IgD-negative memory B cell (primary cell): Measurements from ENCODE around the gene SCUBE2. TPM values are rescaled to one million over a fixed set of nuclear protein-coding genes. Genes with fewer than 3 reads are reported as not detected.

Experiments used
- H3K27ac Mint-ChIP-seq, 3 donors: one replicate each; pipeline ENCODE4 v1.8.0; 2020 to 2022; ENCODE audit warnings: mild to moderate bottlenecking in 3 of 3, mixed read lengths in 3 of 3, moderate library complexity in 1 of 3
- H3K27me3 Mint-ChIP-seq: one replicate; pipeline ENCODE4 v1.8.0; 2021; ENCODE audit warnings: mixed read lengths
- H3K36me3 Mint-ChIP-seq: one replicate; pipeline ENCODE4 v1.8.0; 2020; ENCODE audit warnings: mild to moderate bottlenecking, mixed read lengths
- H3K4me1 Mint-ChIP-seq, 3 donors: one replicate each; pipeline ENCODE4 v1.8.0; 2020 to 2022; ENCODE audit warnings: mixed read lengths in 3 of 3, mild to moderate bottlenecking in 1 of 3
- H3K4me3 Mint-ChIP-seq, 4 donors: one replicate each; pipeline ENCODE4 v1.8.0; 2020 to 2022; ENCODE audit warnings: mild to moderate bottlenecking in 4 of 4, mixed read lengths in 4 of 4, moderate library complexity in 3 of 4
- H3K9me3 Mint-ChIP-seq, 3 donors: one replicate each; pipeline ENCODE4 v1.8.0; 2020 to 2021; ENCODE audit warnings: mixed read lengths in 3 of 3, mild to moderate bottlenecking in 1 of 3
- polyA plus RNA-seq: library from polyadenylated mRNA; unstranded; fragments of 300-500 nt; fragmentation: Illumina TruSeq; gene quantifications from one replicate; pipeline ENCODE4 v1.2.3, GENCODE V29; 2021

SCUBE2 gene
- not detected for polyA plus RNA-seq

GRCh38 chr11:9091044-9091922 is at the start of gene SCUBE2:
Gene SCUBE2 (minus strand): TSS chr11:9091599. CDS start chr11:9091528, 71 bp downstream.
- Mint-ChIP-seq H3K36me3 (peaks cover 6% of the 10 kb centered on the region), H3K27me3 (peaks cover 52% of the 10 kb centered on the region), H3K27ac (no peak within 1 kb of the TSS), H3K4me1 (peaks cover 6 to 15% (median 8%) of the 10 kb centered on the region in 3 donors), H3K9me3 (no peaks in the 10 kb centered on the region), H3K4me3 (peak within 1 kb of the TSS; percentile 19 to 79 (median 60))

- no peaks in the 10 kb centered on the region for H3K9me3 Mint-ChIP-seq
- H3K27ac Mint-ChIP-seq: no peak overlapping the region
- H3K36me3 Mint-ChIP-seq: peaks cover 3% of the 10 kb centered on the region
- no peaks in the 10 kb centered on the region for H3K27me3 Mint-ChIP-seq
- peaks cover 0 to 2% (median 2%) of the 10 kb centered on the region in 3 donors for H3K4me1 Mint-ChIP-seq
- no peak overlapping the region for H3K4me3 Mint-ChIP-seq
Observed at GRCh38 chr11:9141186-9141585, 49.8 kb upstream of the SCUBE2 start.

- no peaks in the 10 kb centered on the region for H3K27me3 Mint-ChIP-seq
- peaks cover 0 to 2% (median 2%) of the 10 kb centered on the region in 3 donors for H3K4me1 Mint-ChIP-seq
- no peak overlapping the region for H3K4me3 Mint-ChIP-seq
- H3K36me3 Mint-ChIP-seq: no peaks in the 10 kb centered on the region
- H3K27ac Mint-ChIP-seq: no peak overlapping the region
- no peaks in the 10 kb centered on the region for H3K9me3 Mint-ChIP-seq
Observed at GRCh38 chr11:9139628-9140357, 48.4 kb upstream of the SCUBE2 start.

- Mint-ChIP-seq H3K4me3 (no peak overlapping the region), H3K27me3 (no peaks in the 10 kb centered on the region), H3K36me3 (no peaks in the 10 kb centered on the region), H3K27ac (no peak overlapping the region), H3K4me1 (peaks cover 0 to 2% (median 2%) of the 10 kb centered on the region in 3 donors), H3K9me3 (no peaks in the 10 kb centered on the region)
Observed at GRCh38 chr11:9138612-9139579, 47.5 kb upstream of the SCUBE2 start.

- Mint-ChIP-seq H3K4me3 (no peak overlapping the region), H3K27ac (no peak overlapping the region)
Observed at GRCh38 chr11:9138133-9138453, 46.7 kb upstream of the SCUBE2 start.

GRCh38 chr11:9137293-9138132 is 46.1 kb upstream of the SCUBE2 start:
- Mint-ChIP-seq H3K27ac (no peak overlapping the region), H3K4me1 (peaks cover 0 to 2% (median 2%) of the 10 kb centered on the region in 3 donors), H3K9me3 (no peaks in the 10 kb centered on the region), H3K36me3 (no peaks in the 10 kb centered on the region), H3K4me3 (no peak overlapping the region), H3K27me3 (no peaks in the 10 kb centered on the region)

More at GRCh38 chr11:9138133-9138453, 46.7 kb upstream of the SCUBE2 start:
- Mint-ChIP-seq H3K4me1 (peaks cover 0 to 2% (median 2%) of the 10 kb centered on the region in 3 donors), H3K9me3 (no peaks in the 10 kb centered on the region), H3K36me3 (no peaks in the 10 kb centered on the region), H3K27me3 (no peaks in the 10 kb centered on the region)

- Mint-ChIP-seq H3K4me1 (peaks cover 0 to 2% (median 2%) of the 10 kb centered on the region in 3 donors), H3K36me3 (no peaks in the 10 kb centered on the region), H3K27ac (no peak overlapping the region), H3K9me3 (no peaks in the 10 kb centered on the region), H3K27me3 (no peaks in the 10 kb centered on the region), H3K4me3 (no peak overlapping the region)
Observed at GRCh38 chr11:9136741-9137140, 45.3 kb upstream of the SCUBE2 start.

GRCh38 chr11:9133956-9134355 is 42.6 kb upstream of the SCUBE2 start:
- H3K27ac Mint-ChIP-seq: no peak overlapping the region
- H3K4me1 Mint-ChIP-seq: peaks cover 0 to 2% (median 2%) of the 10 kb centered on the region in 3 donors
- H3K9me3 Mint-ChIP-seq: no peaks in the 10 kb centered on the region
- no peak overlapping the region for H3K4me3 Mint-ChIP-seq
- peaks cover 3% of the 10 kb centered on the region for H3K36me3 Mint-ChIP-seq
- no peaks in the 10 kb centered on the region for H3K27me3 Mint-ChIP-seq

GRCh38 chr11:9132203-9132878 is 40.9 kb upstream of the SCUBE2 start:
- Mint-ChIP-seq H3K27ac (no peak overlapping the region), H3K4me1 (no peaks in the 10 kb centered on the region), H3K36me3 (peaks cover 3% of the 10 kb centered on the region)

GRCh38 chr11:9130297-9130696 is 38.9 kb upstream of the SCUBE2 start:
- H3K4me1 Mint-ChIP-seq: no peaks in the 10 kb centered on the region
- peaks cover 3% of the 10 kb centered on the region for H3K36me3 Mint-ChIP-seq
- no peak overlapping the region for H3K4me3 Mint-ChIP-seq
- no peak overlapping the region for H3K27ac Mint-ChIP-seq
- no peaks in the 10 kb centered on the region for H3K9me3 Mint-ChIP-seq
- H3K27me3 Mint-ChIP-seq: no peaks in the 10 kb centered on the region

More at GRCh38 chr11:9132203-9132878, 40.9 kb upstream of the SCUBE2 start:
- H3K9me3 Mint-ChIP-seq: no peaks in the 10 kb centered on the region
- no peaks in the 10 kb centered on the region for H3K27me3 Mint-ChIP-seq
- H3K4me3 Mint-ChIP-seq: peak overlapping the region in 1 of 4 donors; percentile 14

GRCh38 chr11:9126636-9127035 is 35.2 kb upstream of the SCUBE2 start:
- H3K27me3 Mint-ChIP-seq: no peaks in the 10 kb centered on the region
- peaks cover 3% of the 10 kb centered on the region for H3K36me3 Mint-ChIP-seq
- H3K27ac Mint-ChIP-seq: peak overlapping the region in 1 of 3 donors; percentile 25
- no peak overlapping the region for H3K4me3 Mint-ChIP-seq
- H3K4me1 Mint-ChIP-seq: peaks cover 0 to 7% (median 6%) of the 10 kb centered on the region in 3 donors
- H3K9me3 Mint-ChIP-seq: no peaks in the 10 kb centered on the region

- no peaks in the 10 kb centered on the region for H3K27me3 Mint-ChIP-seq
- H3K9me3 Mint-ChIP-seq: no peaks in the 10 kb centered on the region
- H3K27ac Mint-ChIP-seq: no peak overlapping the region
- no peak overlapping the region for H3K4me3 Mint-ChIP-seq
- peaks cover 0 to 7% (median 6%) of the 10 kb centered on the region in 3 donors for H3K4me1 Mint-ChIP-seq
- peaks cover 3% of the 10 kb centered on the region for H3K36me3 Mint-ChIP-seq
Observed at GRCh38 chr11:9125185-9125886, 33.9 kb upstream of the SCUBE2 start.
